SU-DHL-6 (cell line): ENCODE results near the gene FAM124B.

ENCODE experiments used
- EZH2phosphoT487 ChIP-seq: fragments of 200-600 bp; sonication (generic), shearing (Covaris generic); conservative IDR thresholded peaks from 2 replicates; pipeline ENCODE4 v1.6.1; 2018; ENCODE audit warnings: mild to moderate bottlenecking, antibody characterized with exemption, low read length, moderate library complexity, mixed read lengths
- TF ChIP-seq, protein P1 (sequence below): fragments of 200-600 bp; sonication (generic); IDR thresholded peaks from one replicate; pipeline ENCODE4 v1.5.1; 2017; ENCODE audit warnings: antibody characterized with exemption, mild to moderate bottlenecking, low read length, moderate library complexity; ENCODE audit not compliant: insufficient read depth, poor library complexity, severe bottlenecking

DNA sequence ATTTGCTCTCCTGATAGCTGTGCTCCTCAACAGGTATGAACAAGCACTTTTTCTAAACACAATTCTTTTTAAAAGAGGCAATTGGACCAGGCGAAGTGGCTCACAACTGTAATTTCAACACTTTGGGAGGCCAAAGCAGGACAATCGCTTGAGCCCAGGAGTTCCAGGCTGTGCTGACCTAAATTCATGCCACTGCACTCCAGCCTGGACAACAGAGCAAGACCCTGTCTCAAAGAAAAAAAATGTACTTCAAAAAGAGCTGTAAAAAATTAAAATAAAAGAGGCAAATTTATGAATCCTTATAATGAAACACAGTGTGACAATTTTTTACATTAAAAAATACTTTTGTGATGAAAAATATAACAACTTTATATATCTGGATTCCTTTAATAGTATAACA lies 1.8 kb upstream of the FAM124B start:
- TF ChIP-seq, protein P1, sequence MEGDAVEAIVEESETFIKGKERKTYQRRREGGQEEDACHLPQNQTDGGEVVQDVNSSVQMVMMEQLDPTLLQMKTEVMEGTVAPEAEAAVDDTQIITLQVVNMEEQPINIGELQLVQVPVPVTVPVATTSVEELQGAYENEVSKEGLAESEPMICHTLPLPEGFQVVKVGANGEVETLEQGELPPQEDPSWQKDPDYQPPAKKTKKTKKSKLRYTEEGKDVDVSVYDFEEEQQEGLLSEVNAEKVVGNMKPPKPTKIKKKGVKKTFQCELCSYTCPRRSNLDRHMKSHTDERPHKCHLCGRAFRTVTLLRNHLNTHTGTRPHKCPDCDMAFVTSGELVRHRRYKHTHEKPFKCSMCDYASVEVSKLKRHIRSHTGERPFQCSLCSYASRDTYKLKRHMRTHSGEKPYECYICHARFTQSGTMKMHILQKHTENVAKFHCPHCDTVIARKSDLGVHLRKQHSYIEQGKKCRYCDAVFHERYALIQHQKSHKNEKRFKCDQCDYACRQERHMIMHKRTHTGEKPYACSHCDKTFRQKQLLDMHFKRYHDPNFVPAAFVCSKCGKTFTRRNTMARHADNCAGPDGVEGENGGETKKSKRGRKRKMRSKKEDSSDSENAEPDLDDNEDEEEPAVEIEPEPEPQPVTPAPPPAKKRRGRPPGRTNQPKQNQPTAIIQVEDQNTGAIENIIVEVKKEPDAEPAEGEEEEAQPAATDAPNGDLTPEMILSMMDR: no peak
- TF ChIP-seq EZH2phosphoT487: no peak
